ENCODE data around the gene GIPR.
"Not testable (repeated sequence)": the region's sequence is repeated elsewhere in the genome, so short reads cannot be mapped to it uniquely, and the experiment has no call there.

GIPR gene, protein sequence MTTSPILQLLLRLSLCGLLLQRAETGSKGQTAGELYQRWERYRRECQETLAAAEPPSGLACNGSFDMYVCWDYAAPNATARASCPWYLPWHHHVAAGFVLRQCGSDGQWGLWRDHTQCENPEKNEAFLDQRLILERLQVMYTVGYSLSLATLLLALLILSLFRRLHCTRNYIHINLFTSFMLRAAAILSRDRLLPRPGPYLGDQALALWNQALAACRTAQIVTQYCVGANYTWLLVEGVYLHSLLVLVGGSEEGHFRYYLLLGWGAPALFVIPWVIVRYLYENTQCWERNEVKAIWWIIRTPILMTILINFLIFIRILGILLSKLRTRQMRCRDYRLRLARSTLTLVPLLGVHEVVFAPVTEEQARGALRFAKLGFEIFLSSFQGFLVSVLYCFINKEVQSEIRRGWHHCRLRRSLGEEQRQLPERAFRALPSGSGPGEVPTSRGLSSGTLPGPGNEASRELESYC

DNA sequence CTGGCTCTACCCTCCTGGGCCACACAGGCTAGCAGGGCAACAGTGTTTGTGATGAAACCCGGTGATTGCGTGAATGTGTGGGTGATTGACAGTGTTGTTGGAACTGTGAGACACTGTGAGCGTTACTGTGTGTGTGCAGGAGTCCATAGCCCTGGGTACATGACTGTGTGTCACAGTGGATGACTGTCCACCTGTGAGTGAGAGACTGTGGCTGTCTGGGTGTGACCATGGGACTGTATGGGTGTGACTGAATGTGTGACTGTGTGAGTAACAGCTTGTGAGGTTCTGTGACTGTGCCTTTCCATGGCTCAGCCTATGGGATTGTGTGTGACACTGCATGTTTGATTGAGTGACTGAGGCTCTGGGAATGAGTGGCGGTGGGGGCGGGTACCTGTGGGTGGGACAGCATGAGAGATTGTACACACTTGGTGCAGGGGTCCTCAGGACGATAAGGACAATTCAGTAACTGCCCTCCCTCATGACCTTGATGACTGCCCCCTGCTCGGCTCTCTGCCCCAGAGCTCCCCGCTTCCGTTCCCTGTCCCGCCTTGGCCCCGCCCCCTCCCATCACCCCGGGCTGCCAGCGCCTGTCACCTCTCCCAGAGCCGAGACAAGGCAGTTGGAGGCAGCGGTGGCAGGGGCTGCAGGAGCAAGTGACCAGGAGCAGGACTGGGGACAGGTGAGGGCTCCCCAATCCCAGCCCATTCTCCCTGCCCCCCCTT, at the start of gene GIPR:
GIPR (plus strand) TSS at position 602 of the 722 bp plus-strand sequence. CDS start 1,300 bp downstream, outside the sequence.
- no peak for DNase-seq (ENCODE audit: low read depth, low spot score)

DNA sequence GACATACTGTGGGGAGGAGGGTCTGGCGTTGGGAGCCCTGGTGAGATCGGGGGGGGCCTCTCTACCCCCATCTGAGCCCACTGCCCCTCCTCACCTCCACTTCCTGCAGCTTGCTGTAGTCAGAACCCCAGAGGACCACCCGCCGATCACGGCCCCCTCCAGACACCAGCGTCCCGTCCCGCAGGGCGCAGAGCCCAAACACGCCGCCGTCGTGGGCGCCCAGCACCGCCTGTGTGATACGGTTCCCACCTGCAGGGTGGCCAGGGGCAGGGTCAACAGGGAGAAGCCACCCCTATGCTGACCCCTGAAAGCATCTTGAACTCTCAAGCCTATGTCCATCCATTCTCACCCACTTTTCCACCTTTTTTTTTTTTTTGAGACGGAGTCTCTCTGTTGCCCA, 46.6 kb upstream of the GIPR start:
- DNase-seq (ENCODE audit: low read depth, low spot score) = no peak

DNA sequence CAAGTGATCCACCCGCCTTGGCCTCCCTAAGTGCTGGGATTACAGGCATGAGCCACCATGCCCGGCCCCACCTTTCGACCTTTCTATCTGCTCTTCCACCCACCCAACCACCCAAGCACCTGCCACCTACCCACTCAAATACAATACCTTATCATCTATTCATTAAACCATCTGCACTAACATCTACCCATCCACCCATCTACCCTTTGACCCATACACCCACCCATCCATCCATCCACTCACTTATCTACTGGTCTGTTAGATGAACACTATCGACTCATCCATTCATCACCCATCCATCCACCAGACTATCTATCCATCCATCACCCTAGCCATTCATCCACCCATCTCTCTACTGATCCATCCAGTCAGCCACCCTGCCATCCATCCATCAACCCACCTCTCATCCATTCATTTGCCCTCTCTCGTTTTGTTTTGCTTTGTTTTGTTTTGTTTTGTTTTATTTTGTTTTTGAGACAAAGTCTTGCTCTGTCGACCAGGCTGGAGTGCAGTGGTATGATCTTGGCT, 46.0 kb upstream of the GIPR start:
- no peak for DNase-seq (ENCODE audit: low read depth, low spot score)

DNA sequence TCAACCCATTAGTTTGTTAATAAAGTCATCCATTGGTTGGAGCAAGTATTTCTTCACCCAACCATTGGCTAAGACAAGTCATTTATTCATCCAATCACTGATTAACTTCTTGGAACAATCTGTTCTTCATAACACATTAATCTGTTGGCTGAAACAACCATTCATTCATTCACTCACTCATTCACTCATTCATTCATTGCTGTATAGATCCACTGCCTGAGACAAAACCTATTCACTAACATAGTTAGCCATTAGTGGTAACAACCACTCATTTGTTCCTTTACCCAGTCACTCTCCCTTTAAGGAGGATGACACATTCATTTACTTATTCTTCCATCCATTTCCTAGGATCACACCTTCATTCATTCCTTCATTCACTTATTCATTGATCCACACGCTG, 44.0 kb upstream of the GIPR start:
- DNase-seq (ENCODE audit: low read depth, low spot score) = no peak

DNA sequence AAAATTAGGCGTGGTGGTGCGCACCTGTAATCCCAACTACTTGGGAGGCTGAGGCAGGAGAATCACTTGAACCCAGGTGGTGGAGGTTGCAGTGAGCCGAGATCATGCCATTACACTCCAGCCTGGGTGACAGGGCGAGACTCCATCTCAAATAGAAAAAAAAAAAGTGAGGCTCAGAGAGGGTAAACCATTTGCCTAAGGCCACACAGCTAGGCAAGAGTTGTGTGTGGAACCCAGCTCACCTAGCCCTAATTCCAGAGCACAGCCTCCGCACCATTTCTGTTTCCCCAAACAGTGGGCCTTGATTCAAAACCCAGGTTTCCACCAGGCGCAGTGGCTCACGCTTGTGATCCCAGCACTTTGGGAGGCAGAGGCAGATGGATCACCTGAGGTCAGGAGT, 39.8 kb upstream of the GIPR start:
- not testable (repeated sequence) for DNase-seq (ENCODE audit: low read depth, low spot score)

DNA sequence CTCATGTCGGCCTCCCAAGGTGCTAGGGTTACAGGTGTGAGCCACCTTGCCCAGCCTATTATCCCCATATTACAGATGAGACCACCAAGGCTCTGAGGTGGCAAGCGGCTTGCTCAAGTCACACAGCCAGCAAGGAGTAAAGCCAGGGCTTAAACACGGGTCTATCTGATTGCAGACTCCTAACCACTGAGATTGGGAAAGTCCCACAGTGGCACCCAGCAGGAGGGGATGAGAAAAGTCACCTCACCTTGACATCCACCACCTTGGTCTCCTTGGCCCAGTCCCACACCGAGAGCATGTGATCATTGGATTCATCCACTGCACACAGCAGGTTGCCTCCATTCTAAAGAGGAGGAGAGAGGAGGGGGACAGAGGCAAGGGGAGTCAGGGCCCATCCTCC, 38.3 kb upstream of the GIPR start:
- DNase-seq (ENCODE audit: low read depth, low spot score) = no peak

DNA sequence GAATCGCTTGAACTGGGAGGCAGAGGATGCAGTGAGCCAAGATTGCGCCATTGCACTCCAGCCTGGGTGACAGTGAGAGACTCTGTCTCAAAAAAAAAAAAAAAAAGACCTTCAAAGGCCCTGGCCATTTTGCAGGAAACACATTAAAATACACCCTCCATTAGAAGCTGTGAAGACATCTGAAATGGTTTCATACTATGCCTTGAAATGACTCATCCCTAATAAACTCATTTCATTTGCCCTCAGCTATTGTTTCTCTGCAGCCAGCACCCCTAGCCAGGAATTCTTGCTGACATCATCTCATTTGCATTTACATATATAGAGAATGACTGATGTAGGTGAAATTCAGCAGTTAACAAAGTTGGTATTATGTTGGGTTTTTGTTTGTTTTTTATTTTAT, 37.6 kb upstream of the GIPR start:
- no peak for DNase-seq (ENCODE audit: low read depth, low spot score)

DNA sequence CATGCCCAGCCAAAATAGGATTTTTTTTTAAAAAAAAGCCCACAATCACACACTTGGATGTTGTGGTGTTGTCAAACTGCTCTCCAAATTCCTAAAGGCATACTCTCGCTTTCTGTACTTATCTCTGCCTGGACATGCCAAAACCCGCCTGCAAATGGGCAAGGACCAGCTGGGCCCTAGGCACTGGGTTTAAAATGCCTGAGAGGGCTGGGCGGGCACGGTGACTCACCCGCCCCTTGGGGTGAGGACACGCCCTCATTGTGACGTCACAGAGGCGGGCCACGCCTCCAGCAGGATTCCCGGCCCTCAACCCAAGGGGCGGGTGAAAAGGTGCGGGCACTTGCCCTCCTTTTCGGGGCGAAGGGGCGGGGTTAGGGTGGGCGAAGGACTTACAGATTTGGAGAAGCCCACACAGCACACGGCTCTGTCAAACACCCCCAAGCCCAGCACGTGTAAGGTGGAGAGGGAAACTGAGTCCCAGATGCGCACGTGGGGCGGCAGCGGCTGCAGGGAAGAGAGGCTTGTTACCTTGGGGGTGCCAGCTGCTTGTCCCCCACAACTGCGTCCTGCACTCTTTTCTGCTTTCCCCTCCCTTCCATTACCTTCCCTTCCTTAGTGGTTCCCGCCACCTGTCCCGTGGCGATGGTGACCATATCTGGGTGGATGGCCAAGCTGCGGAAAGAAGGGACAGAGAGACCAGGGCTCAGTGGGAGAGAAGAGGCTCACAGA, 35.4 kb upstream of the GIPR start:
- no peak for DNase-seq (ENCODE audit: low read depth, low spot score)

DNA sequence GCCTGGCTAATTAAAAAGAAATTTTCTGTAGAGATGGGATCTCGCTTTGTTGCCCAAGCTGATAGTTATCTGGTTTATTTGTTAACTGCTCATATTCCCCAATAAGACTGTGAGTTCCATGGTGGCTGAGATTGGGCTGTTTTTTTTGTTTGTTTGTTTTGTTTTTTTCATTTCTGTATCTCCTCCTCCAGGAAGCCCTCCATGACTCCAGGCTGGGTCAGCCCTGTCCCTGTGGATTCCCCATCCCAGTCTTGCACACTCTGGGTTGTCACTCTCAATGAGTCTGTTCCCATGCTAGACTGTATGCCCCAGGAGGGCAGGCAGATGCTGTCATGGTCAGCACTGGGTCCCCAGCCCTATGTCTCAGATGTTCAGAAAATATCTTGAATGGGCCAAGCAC, 31.7 kb upstream of the GIPR start:
- DNase-seq (ENCODE audit: low read depth, low spot score) = no peak

DNA sequence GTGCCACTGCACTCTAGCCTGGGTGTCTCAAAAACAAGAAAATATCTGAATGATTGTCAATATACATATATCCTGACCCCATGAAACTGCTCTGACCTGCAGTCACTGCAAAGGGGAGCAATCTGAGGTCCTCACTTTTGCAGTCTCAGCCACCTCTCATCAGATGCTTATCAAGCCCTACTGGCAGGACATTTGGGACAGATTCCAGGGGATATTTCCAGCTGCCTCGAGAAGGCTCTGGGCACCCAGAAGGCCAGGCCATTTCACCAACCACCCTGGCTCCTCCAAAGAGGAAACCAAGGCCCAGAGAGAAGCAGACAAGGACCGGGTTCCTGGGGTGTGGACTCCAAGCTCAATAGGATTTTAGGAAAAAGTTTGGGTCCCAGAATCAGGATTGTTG, 31.1 kb upstream of the GIPR start:
- no peak for DNase-seq (ENCODE audit: low read depth, low spot score)

DNA sequence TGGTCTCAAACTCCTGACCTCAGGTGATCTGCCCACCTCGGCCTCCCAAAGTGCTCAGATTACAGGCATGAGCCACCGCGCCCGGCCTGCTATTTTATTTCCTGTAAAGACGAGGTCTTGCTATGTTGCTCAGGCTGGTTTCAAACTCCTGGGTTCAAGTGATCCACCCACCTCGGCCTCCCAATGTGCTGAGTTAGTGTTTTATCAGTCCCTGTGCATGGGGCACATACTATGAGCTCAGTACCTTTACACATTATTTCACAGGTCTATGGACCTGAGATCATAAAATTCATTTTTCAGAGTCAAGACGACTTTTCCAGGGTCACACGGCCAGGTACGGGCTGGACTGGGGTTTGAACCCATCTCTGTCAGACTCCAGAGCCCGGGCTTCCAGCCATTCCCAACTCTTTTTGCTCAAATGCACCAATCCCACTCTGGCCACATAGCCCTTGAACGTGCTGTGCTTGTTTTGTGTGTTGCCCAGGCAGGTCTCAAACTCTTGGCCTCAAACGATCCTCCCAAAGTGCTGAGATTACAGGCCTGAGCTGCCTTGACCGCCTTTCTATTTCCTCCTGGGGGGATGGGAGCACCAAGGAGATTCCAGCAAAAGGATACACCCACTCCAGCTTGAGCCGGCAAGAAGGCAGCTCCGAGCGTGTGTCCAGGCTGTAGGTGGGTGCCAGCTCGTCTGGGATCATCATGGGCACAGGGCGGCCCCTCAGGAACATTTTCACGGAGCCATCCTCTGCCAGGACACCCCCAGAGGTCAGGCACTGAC, 29.9 kb upstream of the GIPR start:
- no peak for DNase-seq (ENCODE audit: low read depth, low spot score)

DNA sequence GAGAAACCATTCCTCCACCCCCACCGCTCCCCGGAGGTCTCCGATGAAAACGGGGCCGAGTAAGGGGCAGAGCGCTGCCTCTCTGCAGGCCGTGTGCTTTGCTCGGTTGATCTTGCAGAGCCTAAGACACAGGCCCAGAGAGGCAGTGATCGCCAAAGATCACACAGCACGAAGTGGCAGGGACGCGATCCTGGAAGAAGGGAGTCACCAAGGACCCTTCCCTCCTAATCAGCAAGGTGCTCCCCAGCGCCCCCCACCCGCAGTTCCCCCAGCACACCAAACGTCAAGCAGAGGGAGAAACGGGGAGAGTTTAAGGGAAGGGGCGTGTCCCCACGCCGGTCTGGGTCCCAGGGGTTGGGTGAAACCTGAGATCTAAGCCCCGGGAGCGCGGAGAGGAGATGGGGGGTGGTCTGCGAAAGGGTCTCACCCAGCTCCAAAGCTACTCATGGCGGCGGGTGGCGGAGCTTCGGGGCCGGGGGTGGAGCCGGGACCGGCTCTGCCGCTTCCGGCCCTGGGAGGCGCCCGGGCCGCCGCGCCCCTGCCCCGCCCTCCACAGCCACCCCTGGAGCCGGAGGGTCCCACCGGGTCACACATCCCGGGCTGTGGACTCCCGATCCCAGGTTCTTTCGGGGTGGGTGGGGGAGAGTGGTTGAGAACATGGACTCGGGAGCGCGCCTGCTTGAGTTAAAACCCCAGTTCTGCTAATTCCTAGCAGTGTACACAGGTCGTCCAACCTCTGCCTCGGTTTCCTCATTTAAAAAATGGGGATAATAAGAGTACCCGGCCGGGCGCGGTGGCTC, 28.9 kb upstream of the GIPR start, which contains the start of gene EML2:
EML2 (minus strand) TSS at position 468 of the 800 bp plus-strand sequence; CDS start at position 447, 21 bp downstream.
- DNase-seq (ENCODE audit: low read depth, low spot score) = no peak

DNA sequence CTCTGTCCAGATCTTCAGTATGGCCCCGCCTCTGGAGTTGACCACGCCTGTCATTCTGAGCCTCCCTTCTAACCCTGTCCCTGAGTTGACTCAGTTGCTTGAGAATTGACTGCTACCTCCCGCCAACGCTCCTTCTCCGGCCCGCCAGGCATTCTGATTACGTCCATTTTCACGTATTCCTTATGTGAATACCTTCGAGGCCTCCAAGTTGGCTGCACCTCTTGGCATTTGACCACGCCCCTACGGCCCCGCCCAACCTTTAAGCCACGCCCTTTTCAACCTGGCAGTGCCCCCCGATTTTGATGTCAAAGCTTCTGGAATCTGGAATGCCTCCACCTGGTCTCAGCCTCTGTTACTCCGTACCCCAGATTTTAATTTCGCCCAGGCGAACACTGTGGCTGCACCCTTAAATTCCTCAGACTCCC, 27.2 kb upstream of the GIPR start:
- no peak for DNase-seq (ENCODE audit: low read depth, low spot score)

DNA sequence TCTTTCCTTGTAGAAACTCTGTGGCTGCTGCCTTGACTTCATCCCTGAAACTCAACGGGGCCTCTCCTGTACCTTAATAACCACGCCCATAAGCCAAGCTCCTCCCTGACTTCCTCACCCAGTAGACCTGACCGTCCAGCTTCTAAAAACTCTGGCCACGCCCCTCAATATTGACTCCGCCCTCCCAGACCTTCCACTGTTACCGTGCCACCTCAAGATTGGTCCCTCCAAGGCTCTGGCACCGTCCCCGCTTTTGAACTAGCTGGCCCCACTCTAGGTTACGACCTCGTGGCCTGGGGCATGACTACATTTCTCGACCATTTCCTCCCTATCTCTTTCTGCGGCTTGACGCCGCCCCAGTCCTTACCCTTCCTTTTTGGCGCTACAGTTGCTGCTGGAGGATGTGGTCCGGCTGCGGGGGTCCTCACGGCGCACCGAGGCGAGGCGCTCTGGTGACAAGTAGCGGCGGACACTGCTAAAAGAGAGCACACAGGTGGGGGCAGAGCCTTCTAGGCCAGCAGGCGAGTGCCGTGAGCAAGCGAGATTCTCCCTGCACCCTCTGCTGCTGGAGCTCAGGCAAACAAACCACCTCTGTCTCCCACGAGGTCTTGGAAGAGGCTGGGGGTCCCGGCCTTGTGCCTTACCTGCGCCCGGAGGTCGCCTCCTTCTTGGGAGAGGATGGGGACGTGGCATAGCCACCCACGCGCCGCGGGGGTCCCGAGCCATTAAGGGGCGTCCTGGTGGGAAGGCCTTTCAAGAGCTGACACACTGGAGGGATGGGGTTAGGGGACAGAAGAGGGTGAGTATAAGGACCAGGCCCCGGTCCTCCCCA, 26.5 kb upstream of the GIPR start:
- no peak for DNase-seq (ENCODE audit: low read depth, low spot score)

DNA sequence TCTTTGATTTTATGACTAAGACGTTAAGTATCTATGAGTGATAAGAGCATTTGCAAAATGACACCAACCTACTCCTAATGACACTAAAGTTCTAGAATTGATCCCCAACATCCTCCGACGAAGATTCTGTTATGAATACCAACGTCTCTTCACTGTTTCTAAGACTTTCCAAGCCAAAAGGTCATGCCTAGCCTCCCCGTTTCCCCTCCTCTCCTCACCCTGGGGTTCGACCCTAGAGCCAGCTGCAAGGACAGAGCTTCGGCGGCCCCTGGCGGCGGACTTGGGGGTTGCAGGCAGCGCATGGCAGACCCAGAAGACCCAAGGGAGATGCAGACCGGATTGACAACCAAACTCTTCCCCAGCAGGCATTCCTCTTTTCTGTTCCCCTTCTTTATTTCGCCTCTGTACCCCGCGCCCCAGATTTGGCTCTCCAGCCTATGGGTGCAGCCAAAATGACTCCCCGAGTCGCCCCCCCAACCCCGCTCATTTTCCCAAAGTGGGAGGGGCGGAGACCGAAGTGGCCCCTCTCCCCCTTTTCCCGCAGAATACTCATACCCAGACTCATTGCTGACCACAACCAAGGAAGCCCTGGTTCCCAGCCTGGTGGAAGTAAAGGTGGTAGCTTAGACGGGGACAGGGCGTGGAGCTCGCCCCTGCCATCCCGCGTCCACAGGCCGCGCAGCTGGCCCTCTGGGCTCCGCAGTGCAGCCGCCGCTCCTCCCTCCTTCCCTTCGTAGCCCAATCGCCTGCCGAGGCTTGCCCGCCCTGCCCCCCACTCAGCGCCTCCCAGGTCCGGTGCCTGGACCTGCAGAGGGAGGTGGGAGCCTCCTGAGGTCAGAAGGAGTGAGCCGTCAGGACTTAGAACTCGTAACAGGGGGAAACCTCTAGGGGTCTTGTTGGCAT, 24.7 kb upstream of the GIPR start:
- no peak for DNase-seq (ENCODE audit: low read depth, low spot score)

DNA sequence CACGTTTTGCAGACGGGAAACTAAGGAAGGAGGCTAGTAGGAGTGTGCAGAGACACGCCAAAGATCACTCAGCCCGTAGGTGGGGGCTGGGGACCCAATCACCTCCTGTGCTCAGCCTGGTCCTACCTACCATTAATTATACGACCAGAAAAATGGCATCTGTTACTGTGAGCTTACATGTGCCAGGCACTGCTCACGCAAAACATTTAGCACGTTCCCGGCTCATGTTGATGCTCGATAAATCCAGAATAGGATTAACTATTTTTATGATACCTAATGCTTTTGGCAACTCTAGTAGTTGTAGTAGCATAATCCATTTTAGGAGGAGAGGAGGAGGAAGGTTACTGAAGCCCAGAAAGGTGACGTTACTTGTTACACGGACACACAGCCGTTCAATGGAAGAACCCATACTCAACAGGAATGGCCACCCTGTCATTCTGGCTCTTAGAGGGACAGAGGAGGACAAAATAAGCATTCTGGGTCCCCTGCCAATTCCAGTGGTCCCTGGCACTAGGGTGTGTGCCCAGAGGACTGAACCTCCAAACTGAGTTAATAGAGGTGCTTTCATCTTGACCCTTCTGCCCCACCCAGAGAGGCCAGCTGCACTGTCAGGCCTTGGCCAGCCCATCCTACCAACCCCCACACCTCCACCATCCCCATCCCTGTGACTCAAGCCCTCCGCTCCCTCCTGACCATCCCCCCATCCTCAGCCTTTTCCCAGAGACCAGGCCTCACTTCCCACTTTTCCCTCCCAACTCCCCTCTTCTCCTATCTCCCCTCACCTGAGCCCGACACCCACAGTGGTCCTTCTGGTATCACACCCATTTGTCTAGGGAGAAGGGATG, 23.9 kb upstream of the GIPR start:
- no peak for DNase-seq (ENCODE audit: low read depth, low spot score)

DNA sequence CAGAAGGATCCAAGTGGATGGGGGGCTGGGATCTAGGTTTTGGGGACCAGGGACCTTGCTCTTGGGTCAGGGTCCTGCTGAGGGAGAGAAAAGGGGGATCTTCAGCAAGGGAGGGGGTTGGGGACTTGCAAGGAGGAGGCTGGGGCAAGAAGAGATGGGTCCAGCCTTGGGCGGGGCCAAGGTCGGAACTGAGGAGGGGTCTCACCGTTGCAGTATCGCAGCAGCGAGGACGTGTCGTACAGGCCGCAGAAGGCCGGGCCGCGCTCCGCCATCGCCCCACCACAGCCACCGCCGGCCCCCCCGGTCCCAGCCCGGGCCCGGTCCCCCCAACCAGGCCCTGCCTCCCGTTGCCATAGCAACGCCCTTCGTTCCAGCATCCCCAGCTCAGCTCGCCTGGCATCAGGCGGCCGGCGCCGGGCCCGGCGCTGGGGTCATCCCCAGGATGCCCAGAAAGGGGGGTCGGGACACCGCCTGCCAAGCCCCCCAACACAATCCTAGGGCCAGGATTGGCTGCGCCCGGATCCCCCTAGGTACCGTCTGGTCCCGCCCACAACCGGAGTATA, 22.9 kb upstream of the GIPR start:
- no peak for DNase-seq (ENCODE audit: low read depth, low spot score)
